Mesothelial cell of epicardium (in vitro differentiated cells): ENCODE data around the gene ABCC11. TPM values are rescaled to one million over a fixed set of nuclear protein-coding genes. Genes with fewer than 3 reads are reported as not detected.

Experiments used
- DNase-seq, 2 experiments: peaks; one replicate each; pipeline ENCODE4 v3.0.0; 2021; ENCODE audit warnings: low spot score in 2 of 2; ENCODE audit not compliant: unreplicated experiment in 2 of 2
- H3K27ac Mint-ChIP-seq: 2 replicates; pipeline ENCODE4 v1.8.0; 2021; ENCODE audit warnings: mixed read lengths
- H3K27me3 Mint-ChIP-seq: 2 replicates; pipeline ENCODE4 v1.8.0; 2021; ENCODE audit warnings: low read depth, mixed read lengths
- H3K36me3 Mint-ChIP-seq: 2 replicates; pipeline ENCODE4 v1.8.0; 2021; ENCODE audit warnings: mixed read lengths
- H3K4me1 Mint-ChIP-seq: 2 replicates; pipeline ENCODE4 v1.8.0; 2021; ENCODE audit warnings: mixed read lengths
- H3K4me3 Mint-ChIP-seq: 2 replicates; pipeline ENCODE4 v1.8.0; 2021; ENCODE audit warnings: mild to moderate bottlenecking, moderate library complexity, mixed read lengths
- H3K9me3 Mint-ChIP-seq: 2 replicates; pipeline ENCODE4 v1.8.0; 2021; ENCODE audit warnings: mixed read lengths
- total RNA-seq: library from RNA; stranded (reverse); gene quantifications from 3 replicates; pipeline ENCODE4 v1.2.1, GENCODE V29; 2021
- TF ChIP-seq, protein P1 (sequence below): fragments of 200-600 bp; sonication (generic); IDR thresholded peaks from one replicate; pipeline ENCODE4 v1.5.0; 2021; ENCODE audit warnings: antibody characterized with exemption; ENCODE audit not compliant: unreplicated experiment

Gene ABCC11
- total RNA-seq: 0.18 to 0.60 TPM (median 0.47 TPM) in 3 replicates

DNA sequence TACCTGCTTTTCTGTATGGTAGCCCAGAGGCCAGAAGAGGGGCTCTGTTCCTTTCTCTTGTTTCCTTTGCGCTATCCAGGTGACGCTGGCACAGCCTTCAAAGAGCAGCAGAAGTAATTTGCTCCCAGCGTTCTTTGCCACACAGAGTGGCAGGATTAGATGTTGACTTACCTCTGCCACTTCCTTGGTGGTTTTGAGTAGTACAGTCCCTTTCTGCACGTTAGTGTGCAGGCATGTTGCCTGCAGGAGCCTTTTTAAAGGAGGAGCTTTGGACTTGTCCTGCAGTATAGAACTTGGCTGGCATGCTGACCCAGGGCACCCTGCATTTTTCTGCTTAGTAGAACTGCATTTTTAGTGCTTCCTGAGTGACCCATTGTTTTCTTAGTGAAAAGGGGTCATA, at the start of gene ABCC11:
Gene ABCC11, minus strand, starts transcription at position 229 of the 400 bp plus-strand sequence. CDS start 15,618 bp downstream, outside the sequence.
- H3K4me1 Mint-ChIP-seq: peaks cover 24% of the 10 kb centered on the region
- H3K36me3 Mint-ChIP-seq: no peaks in the 10 kb centered on the region
- H3K4me3 Mint-ChIP-seq: peak within 1 kb of the TSS; percentile 89
- no peaks in the 10 kb centered on the region for H3K9me3 Mint-ChIP-seq
- H3K27me3 Mint-ChIP-seq: no peaks in the 10 kb centered on the region
- H3K27ac Mint-ChIP-seq: peak within 1 kb of the TSS; percentile 40
- DNase-seq: no peak
- TF ChIP-seq, protein P1, sequence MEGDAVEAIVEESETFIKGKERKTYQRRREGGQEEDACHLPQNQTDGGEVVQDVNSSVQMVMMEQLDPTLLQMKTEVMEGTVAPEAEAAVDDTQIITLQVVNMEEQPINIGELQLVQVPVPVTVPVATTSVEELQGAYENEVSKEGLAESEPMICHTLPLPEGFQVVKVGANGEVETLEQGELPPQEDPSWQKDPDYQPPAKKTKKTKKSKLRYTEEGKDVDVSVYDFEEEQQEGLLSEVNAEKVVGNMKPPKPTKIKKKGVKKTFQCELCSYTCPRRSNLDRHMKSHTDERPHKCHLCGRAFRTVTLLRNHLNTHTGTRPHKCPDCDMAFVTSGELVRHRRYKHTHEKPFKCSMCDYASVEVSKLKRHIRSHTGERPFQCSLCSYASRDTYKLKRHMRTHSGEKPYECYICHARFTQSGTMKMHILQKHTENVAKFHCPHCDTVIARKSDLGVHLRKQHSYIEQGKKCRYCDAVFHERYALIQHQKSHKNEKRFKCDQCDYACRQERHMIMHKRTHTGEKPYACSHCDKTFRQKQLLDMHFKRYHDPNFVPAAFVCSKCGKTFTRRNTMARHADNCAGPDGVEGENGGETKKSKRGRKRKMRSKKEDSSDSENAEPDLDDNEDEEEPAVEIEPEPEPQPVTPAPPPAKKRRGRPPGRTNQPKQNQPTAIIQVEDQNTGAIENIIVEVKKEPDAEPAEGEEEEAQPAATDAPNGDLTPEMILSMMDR: no peak

DNA sequence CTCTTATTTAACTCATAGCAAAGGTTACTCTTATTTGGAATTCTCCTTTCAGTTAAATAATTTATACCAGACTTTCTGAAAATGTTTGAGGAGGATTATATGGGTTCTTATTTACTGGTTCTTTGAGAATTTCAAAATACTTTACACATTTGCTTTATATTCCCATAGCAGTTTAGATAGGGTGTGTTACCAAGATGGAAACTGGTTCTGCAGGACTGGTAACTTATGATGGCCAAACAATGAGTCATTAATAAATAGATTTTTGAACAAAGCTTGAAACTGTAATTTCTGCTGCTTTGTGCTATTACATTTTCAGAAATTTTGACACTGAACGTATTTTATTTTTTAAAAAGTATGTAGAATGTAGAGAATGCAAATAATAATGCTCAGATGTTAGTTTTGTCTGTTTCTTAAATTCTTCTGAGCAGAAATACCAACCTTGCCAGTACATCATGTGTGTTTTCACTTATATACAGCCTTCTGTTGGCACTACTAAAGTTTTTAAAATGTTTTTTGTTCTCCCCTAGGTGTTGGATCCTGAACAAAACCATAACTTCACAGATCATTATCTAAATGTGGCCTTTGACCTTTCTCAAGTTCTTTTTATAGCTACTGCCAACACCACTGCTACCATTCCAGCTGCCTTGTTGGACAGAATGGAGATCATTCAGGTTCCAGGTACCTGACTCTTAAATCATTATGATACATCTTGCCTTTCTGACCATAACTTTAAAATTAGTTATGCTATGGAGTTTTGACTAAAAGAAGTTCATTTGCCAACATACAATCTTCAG, 48.3 kb upstream of the ABCC11 start:
- TF ChIP-seq, protein P1: no peak

DNA sequence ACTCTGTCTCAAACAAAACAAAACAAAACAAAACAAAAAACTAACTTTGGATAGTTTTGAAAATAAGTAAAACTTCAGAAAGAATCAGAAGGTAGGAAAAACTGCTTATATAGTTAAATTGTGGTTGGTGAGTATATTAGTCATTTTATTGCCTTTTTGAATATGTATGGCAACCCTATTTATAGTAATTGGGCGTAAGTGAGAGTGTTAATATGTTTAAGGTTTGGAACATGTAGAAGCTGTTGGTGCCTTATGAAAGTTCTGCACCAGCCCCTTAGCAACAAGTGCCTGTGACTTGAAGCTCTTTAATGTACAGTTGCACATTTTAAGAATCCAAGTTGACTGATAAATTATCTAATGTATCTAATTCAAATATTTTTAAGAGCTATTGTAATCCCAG, 47.4 kb upstream of the ABCC11 start:
- H3K27ac Mint-ChIP-seq: no peak overlapping the region
- H3K4me1 Mint-ChIP-seq: peaks cover 22% of the 10 kb centered on the region
- H3K27me3 Mint-ChIP-seq: no peaks in the 10 kb centered on the region
- H3K9me3 Mint-ChIP-seq: no peaks in the 10 kb centered on the region
- TF ChIP-seq, protein P1: no peak
- peaks cover 32% of the 10 kb centered on the region for H3K36me3 Mint-ChIP-seq
- DNase-seq: no peak
- H3K4me3 Mint-ChIP-seq: no peak overlapping the region

More for the DNA sequence above, 48.3 kb upstream of the ABCC11 start:
- DNase-seq: no peak
- H3K27ac Mint-ChIP-seq: peak overlapping the region; percentile 81
- no peaks in the 10 kb centered on the region for H3K9me3 Mint-ChIP-seq
- peaks cover 22% of the 10 kb centered on the region for H3K4me1 Mint-ChIP-seq
- peaks cover 31% of the 10 kb centered on the region for H3K36me3 Mint-ChIP-seq
- no peak overlapping the region for H3K4me3 Mint-ChIP-seq
- no peaks in the 10 kb centered on the region for H3K27me3 Mint-ChIP-seq

DNA sequence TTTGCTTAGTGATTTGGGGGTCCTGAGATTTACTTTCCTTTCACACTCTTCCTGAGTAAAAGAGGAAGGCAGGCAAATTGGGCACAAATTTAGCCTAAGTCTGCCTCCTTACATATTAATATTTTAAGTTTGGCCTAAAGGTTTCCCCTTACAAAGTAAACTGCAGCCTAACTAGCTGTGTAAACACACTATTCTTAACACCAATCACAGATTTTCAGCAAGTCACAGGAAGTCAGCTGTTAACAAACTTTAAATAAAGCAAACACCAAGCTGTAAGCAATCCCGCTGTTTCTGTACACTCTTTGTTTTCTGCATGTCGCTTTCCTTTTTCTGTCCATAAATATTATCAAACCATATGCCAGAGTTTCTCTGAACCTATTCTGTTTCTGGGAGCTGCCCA, 45.1 kb upstream of the ABCC11 start:
- H3K36me3 Mint-ChIP-seq: peaks cover 38% of the 10 kb centered on the region
- peaks cover 22% of the 10 kb centered on the region for H3K4me1 Mint-ChIP-seq
- TF ChIP-seq, protein P1: no peak
- H3K4me3 Mint-ChIP-seq: no peak overlapping the region
- H3K27ac Mint-ChIP-seq: peak overlapping the region; percentile 78
- peaks cover 5% of the 10 kb centered on the region for H3K9me3 Mint-ChIP-seq
- no peak for DNase-seq
- no peaks in the 10 kb centered on the region for H3K27me3 Mint-ChIP-seq

DNA sequence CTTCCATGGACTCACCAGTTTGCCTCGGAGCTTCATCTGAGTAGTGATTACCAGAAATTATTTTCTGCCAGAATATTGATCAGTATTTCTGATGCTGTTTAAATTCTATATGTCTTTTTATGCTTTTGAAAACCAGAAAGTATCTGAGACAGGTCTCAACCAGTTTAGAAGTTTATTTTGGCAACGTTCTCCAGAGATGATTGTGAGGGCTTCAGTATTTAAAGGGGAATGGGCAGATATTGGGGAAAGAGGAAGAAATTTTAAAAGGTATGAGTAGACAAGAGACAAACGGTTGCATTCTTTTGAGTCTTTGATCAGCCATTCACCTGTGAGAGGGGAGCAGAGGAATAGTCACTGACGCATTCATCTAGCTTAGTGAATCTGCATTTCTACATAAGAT, 44.4 kb upstream of the ABCC11 start:
- Mint-ChIP-seq H3K4me3 (no peak overlapping the region), H3K36me3 (peaks cover 45% of the 10 kb centered on the region), H3K27me3 (no peaks in the 10 kb centered on the region), H3K9me3 (peaks cover 10% of the 10 kb centered on the region), H3K4me1 (peaks cover 22% of the 10 kb centered on the region), H3K27ac (peak overlapping the region; percentile 78)
- DNase-seq: no peak
- TF ChIP-seq, protein P1: no peak
